Thyroid gland (tissue), 4 donors: Measurements from ENCODE around the gene RHBDL1. TPM values are rescaled to one million over a fixed set of nuclear protein-coding genes. Genes with fewer than 3 reads are reported as not detected.
A peak's percentile ranks its signal among the peaks of the same experiment; 100 is the strongest.

Experiments used
- DNase-seq, 2 donors: peaks; one replicate each; pipeline ENCODE4 v3.0.0-alpha.2; 2019
- H3K27ac ChIP-seq, 3 donors: fragments of 200-600 bp; sonication (generic); 1 replicate in 2 of 3; 2 replicates in 1 of 3; pipeline ENCODE4 v1.5.1; 2016 to 2019; ENCODE audit warnings: mild to moderate bottlenecking in 1 of 3, moderate library complexity in 1 of 3
- H3K27me3 ChIP-seq: fragments of 200-600 bp; sonication (generic); one replicate; pipeline ENCODE4 v1.5.1; 2019
- H3K36me3 ChIP-seq, 2 donors: fragments of 200-600 bp; sonication (generic); one replicate each; pipeline ENCODE4 v1.5.1; 2016 to 2019
- H3K4me1 ChIP-seq, 2 donors: fragments of 200-600 bp; sonication (generic); one replicate each; pipeline ENCODE4 v1.5.1; 2017 to 2019
- H3K4me3 ChIP-seq, 3 donors: fragments of 200-600 bp; sonication (generic); replicated peaks in 1 of 3; 1 replicate in 2 of 3; 2 replicates in 1 of 3; pipeline ENCODE4 v1.5.1; 2016; ENCODE audit warnings: mild to moderate bottlenecking in 1 of 3
- H3K9me3 ChIP-seq: fragments of 200-600 bp; sonication (generic); one replicate; pipeline ENCODE4 v1.5.1; 2017
- CTCF ChIP-seq, 6 experiments: fragments of 200-600 bp in 3 of 6; fragments of 450-650 bp in 3 of 6; sonication (generic) in 3 of 6; IDR thresholded peaks; one replicate each; pipeline ENCODE4 v1.5.1; 2016 to 2019; ENCODE audit warnings: antibody characterized with exemption in 6 of 6, mild to moderate bottlenecking in 2 of 6, inconsistent platforms in 1 of 6, moderate library complexity in 1 of 6
- POLR2A ChIP-seq, 2 donors: fragments of 450-650 bp; IDR thresholded peaks; one replicate each; pipeline ENCODE4 v1.6.1; 2017; ENCODE audit warnings: antibody characterized with exemption in 2 of 2, mild to moderate bottlenecking in 2 of 2, moderate library complexity in 1 of 2
- WGBS, 2 donors: methylation state at CpG; one replicate each; pipeline ENCODE4 v1.1.5; 2017; 5-methylcytosine and 5-hydroxymethylcytosine counted together
- intact Hi-C: fragments of 100-400 bp; cut with DNase I; formaldehyde crosslinking; loops from one replicate; pipeline ENCODE4 v1.15.1; 2023
- total RNA-seq, 4 donors: library from RNA; depleted of rRNA; stranded (reverse); fragments of >200 nt; gene quantifications; one replicate each; pipeline ENCODE4 v1.2.3, GENCODE V29; 2016

Gene RHBDL1
- total RNA-seq, 4 donors from 2014 or later, result 0.27 to 0.63 (median 0.56) TPM; not detected in 1

- no peaks in the 10 kb centered on the region for H3K9me3 ChIP-seq
- 59 to 81% methylated on average over 19 to 24 of the region's 57 CpGs for WGBS, 2 donors
- intact Hi-C loops, result no loop called here
- H3K4me1 ChIP-seq, result peaks cover 21 to 37% of the 10 kb centered on the region in 2 donors
- no peaks in the 10 kb centered on the region for H3K27me3 ChIP-seq
- no peak overlapping the region for H3K4me3 ChIP-seq
- no peak for DNase-seq
- TF ChIP-seq POLR2A (IDR thresholded peaks at IDR 0.05), result no peak
- no peak for TF ChIP-seq CTCF (IDR thresholded peaks at IDR 0.05)
- peaks cover 17 to 20% of the 10 kb centered on the region in 2 donors for H3K36me3 ChIP-seq
- H3K27ac ChIP-seq, result no peak overlapping the region
Measured at GRCh38 chr16:677316-678190, 2.1 kb downstream of the RHBDL1 start.

GRCh38 chr16:678209-678857 is 2.9 kb downstream of the RHBDL1 start:
- H3K9me3 ChIP-seq, result no peaks in the 10 kb centered on the region
- no peak overlapping the region for H3K27ac ChIP-seq
- intact Hi-C loops, result no loop called here
- TF ChIP-seq POLR2A (IDR thresholded peaks at IDR 0.05), result no peak
- TF ChIP-seq CTCF (IDR thresholded peaks at IDR 0.05), result no peak
- no peaks in the 10 kb centered on the region for H3K27me3 ChIP-seq
- no peak overlapping the region for H3K4me3 ChIP-seq
- 86 to 90% methylated on average over 13 to 18 of the region's 21 CpGs for WGBS, 2 donors
- no peak for DNase-seq
- H3K4me1 ChIP-seq, result peaks cover 23 to 45% of the 10 kb centered on the region in 2 donors
- H3K36me3 ChIP-seq, result peaks cover 14 to 17% of the 10 kb centered on the region in 2 donors

GRCh38 chr16:678858-679813 is 3.7 kb downstream of the RHBDL1 start:
- DNase-seq, result peak; percentile 79 to 80

More at GRCh38 chr16:678858-679813, 3.7 kb downstream of the RHBDL1 start:
- intact Hi-C loops, result no loop called here
- 27 to 42% methylated on average over 12 to 13 of the region's 52 CpGs for WGBS, 2 donors
- peaks cover 12 to 14% of the 10 kb centered on the region in 2 donors for H3K36me3 ChIP-seq
- no peaks in the 10 kb centered on the region for H3K27me3 ChIP-seq
- peak overlapping the region; percentile 46 to 87 (median 81) for H3K27ac ChIP-seq
- H3K9me3 ChIP-seq, result no peaks in the 10 kb centered on the region
- H3K4me3 ChIP-seq, result peak overlapping the region in 2 of 3 donors; percentile 72 to 74
- TF ChIP-seq POLR2A (IDR thresholded peaks at IDR 0.05) (peak in 1 of 2 donors; percentile 18), CTCF (IDR thresholded peaks at IDR 0.05) (no peak)
- peaks cover 28 to 50% of the 10 kb centered on the region in 2 donors for H3K4me1 ChIP-seq
